ENCODE results near the gene MORF4L2. TPM values are rescaled to one million over a fixed set of nuclear protein-coding genes. Genes with fewer than 3 reads are reported as not detected.

The MORF4L2 gene
- total RNA-seq, 6 experiments from 2014 or later, result 148 to 252 (median 183) TPM

DNA sequence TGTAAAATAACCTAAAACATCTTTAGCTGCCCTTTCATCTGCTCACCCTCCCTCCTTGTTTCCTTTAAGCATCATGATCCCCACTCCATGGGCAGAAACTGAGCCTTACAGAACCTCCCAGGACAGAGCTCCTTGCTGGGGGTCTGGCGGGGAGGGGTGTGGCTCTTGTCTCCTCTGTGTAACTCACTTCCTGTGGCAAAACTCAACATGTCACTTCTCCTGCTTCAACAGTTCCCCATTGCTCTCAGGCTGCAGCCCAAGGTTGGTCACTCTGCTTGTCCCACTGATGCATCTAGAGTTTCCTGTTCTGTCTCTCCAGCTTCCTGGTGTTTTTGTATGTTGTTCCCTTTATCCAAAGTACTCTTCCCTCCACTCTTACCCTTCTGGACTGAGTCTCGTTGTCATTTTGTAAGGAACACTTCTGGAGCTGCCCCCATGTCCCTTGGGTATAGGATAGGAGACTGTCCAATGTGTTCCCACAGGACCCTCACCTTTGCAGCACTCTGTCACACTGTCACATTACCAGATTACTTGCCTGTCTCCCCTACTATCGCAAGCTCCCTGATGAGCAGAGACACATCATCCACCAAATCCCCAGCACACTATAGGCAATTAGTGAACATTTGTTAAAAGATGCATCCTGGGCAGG lies 43.8 kb upstream of the MORF4L2 start:
- H3K4me1 ChIP-seq, result no peaks in the 10 kb centered on the region
- H3K27me3 ChIP-seq, result no peaks in the 10 kb centered on the region
- 63% methylated on average over 3 of the region's 3 CpGs for WGBS (ENCODE audit: insufficient coverage, low coverage, low lambda C conversion rate, missing lambda C conversion rate)
- H3K4me3 ChIP-seq, result no peak overlapping the region
- ATAC-seq (no peak), DNase-seq (no peak)
- no peaks in the 10 kb centered on the region for H3K9me3 ChIP-seq
- H3K36me3 ChIP-seq, result no peaks in the 10 kb centered on the region
- TF ChIP-seq POLR2A (IDR thresholded peaks at IDR 0.05), result no peak
- TF ChIP-seq, protein P1, sequence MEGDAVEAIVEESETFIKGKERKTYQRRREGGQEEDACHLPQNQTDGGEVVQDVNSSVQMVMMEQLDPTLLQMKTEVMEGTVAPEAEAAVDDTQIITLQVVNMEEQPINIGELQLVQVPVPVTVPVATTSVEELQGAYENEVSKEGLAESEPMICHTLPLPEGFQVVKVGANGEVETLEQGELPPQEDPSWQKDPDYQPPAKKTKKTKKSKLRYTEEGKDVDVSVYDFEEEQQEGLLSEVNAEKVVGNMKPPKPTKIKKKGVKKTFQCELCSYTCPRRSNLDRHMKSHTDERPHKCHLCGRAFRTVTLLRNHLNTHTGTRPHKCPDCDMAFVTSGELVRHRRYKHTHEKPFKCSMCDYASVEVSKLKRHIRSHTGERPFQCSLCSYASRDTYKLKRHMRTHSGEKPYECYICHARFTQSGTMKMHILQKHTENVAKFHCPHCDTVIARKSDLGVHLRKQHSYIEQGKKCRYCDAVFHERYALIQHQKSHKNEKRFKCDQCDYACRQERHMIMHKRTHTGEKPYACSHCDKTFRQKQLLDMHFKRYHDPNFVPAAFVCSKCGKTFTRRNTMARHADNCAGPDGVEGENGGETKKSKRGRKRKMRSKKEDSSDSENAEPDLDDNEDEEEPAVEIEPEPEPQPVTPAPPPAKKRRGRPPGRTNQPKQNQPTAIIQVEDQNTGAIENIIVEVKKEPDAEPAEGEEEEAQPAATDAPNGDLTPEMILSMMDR (IDR thresholded peaks at IDR 0.05), result no peak
- H3K27ac ChIP-seq, result no peak overlapping the region
- intact Hi-C loops (cut with DNase I), result no loop called here

DNA sequence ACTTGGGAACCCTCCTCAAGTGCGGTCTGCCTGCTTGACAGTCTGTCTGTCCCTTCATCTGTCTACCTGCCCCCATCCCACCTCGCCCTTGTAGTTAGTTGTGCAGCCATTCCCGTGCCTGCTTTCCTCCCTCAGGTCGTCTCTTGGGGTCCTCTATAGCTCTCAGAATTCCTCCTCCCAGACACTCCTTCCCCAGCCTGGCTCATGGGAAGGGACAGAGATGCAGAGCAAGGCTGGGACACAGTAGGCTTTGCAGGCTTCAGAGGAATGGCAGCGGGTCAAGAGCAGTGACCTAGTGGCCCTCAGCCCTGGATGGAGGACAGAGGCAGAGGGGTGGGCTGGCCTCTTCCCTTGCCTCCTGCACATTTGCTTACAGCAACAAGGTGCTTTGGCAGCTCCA lies 42.5 kb upstream of the MORF4L2 start:
- H3K36me3 ChIP-seq, result no peaks in the 10 kb centered on the region
- H3K27me3 ChIP-seq, result no peaks in the 10 kb centered on the region
- ATAC-seq (no peak), DNase-seq (no peak)
- no peak for TF ChIP-seq POLR2A (IDR thresholded peaks at IDR 0.05)
- H3K9me3 ChIP-seq, result no peaks in the 10 kb centered on the region
- H3K4me1 ChIP-seq, result no peaks in the 10 kb centered on the region
- H3K27ac ChIP-seq, result no peak overlapping the region
- intact Hi-C loops (cut with DNase I), result no loop called here
- H3K4me3 ChIP-seq, result no peak overlapping the region
- WGBS (ENCODE audit: insufficient coverage, low coverage, low lambda C conversion rate, missing lambda C conversion rate), result 14% methylated on average over 3 of the region's 5 CpGs

DNA sequence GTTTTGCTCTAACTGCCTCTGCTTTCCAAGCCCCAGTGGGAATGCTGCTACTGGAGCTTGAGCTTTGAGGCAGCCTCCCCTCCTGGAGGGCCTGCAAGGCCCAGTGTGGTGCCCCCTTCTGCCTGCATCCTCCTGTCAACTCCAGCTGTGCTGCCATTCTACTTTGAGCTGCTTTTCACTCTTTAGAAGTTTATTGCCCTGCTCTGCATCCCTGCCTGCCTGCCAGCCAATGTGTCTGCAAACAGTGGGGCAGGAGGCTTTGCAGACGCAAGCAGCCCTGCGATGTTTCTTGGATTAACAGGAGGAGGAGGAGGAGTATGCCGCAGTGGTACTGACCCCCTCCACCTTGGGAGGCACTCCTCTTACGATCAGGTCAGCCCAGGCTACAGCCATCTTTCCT lies 40.6 kb upstream of the MORF4L2 start:
- no peak overlapping the region for H3K27ac ChIP-seq
- H3K4me1 ChIP-seq, result no peaks in the 10 kb centered on the region
- intact Hi-C loops (cut with DNase I), result no loop called here
- TF ChIP-seq, protein P1 (IDR thresholded peaks at IDR 0.05), result no peak
- TF ChIP-seq POLR2A (IDR thresholded peaks at IDR 0.05), result no peak
- H3K36me3 ChIP-seq, result no peaks in the 10 kb centered on the region
- no peak for DNase-seq
- H3K27me3 ChIP-seq, result no peaks in the 10 kb centered on the region
- WGBS (ENCODE audit: insufficient coverage, low coverage, low lambda C conversion rate, missing lambda C conversion rate), result 50% methylated on average over 4 of the region's 4 CpGs
- ATAC-seq, result no peak
- H3K4me3 ChIP-seq, result no peak overlapping the region
- no peaks in the 10 kb centered on the region for H3K9me3 ChIP-seq

DNA sequence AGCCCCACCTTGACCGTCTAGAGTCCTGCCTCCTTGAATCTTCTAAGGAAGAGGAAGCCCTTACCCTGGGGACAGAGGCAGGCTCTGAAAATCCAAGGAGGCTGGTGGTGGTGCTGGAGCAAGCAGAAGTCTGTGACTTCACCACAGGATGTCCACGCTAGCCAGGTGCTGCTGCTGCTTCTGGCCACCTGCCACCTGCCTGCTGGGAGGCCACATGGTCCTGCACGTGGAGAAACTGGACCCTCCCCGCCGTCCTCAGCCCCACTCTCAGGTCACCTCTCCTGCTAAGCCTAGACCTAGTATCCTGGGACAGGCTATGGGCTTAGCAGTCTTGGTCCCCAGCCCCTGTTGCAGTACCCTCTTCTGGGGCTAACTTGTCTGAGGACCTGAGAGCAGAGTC lies 40.0 kb upstream of the MORF4L2 start:
- no CpG with 5 or more reads among the region's 5 CpGs for WGBS (ENCODE audit: insufficient coverage, low coverage, low lambda C conversion rate, missing lambda C conversion rate)
- DNase-seq (no peak), ATAC-seq (peak in 1 of 4 donors; percentile 9)

DNA sequence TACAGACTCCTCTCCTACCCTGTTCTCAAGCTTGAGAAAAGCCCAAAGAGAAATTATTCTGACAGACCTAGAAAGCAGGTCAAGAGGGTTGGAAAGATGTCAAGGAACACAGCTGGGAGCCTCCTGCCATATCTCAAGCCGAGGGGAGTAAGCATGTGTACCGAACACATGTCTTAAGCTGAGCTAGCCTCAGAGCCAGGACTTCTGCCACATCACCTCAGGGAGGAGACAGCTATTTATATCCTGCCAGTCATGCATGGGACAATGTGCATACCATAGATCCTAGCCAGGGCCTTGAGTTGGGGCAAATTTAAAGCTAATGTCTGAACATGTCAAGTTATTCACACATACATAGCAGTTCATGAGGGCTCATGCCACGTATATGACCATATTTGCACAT lies 36.0 kb upstream of the MORF4L2 start:
- intact Hi-C loops (cut with DNase I), result no loop called here
- ATAC-seq (no peak), DNase-seq (no peak)
- WGBS (ENCODE audit: insufficient coverage, low coverage, low lambda C conversion rate, missing lambda C conversion rate), result 61% methylated on average over 2 of the region's 3 CpGs
- no peaks in the 10 kb centered on the region for H3K36me3 ChIP-seq
- no peak overlapping the region for H3K4me3 ChIP-seq
- no peak for TF ChIP-seq POLR2A (IDR thresholded peaks at IDR 0.05)
- TF ChIP-seq, protein P1 (IDR thresholded peaks at IDR 0.05), result no peak
- H3K27ac ChIP-seq, result no peak overlapping the region
- H3K4me1 ChIP-seq, result no peaks in the 10 kb centered on the region
- no peaks in the 10 kb centered on the region for H3K9me3 ChIP-seq
- no peaks in the 10 kb centered on the region for H3K27me3 ChIP-seq

More for the DNA sequence above, 40.0 kb upstream of the MORF4L2 start:
- intact Hi-C loops (cut with DNase I), result no loop called here
- H3K9me3 ChIP-seq, result no peaks in the 10 kb centered on the region
- H3K27me3 ChIP-seq, result no peaks in the 10 kb centered on the region
- TF ChIP-seq, protein P1 (IDR thresholded peaks at IDR 0.05), result no peak
- no peak for TF ChIP-seq POLR2A (IDR thresholded peaks at IDR 0.05)
- H3K4me3 ChIP-seq, result no peak overlapping the region
- H3K4me1 ChIP-seq, result no peaks in the 10 kb centered on the region
- no peak overlapping the region for H3K27ac ChIP-seq
- no peaks in the 10 kb centered on the region for H3K36me3 ChIP-seq
